GM23338 (cell line): ENCODE measurements around the gene PRR14. TPM values are rescaled to one million over a fixed set of nuclear protein-coding genes. Genes with fewer than 3 reads are reported as not detected.

Experiments
- ATAC-seq: fragments of 200-7000 bp; cut with Tn5 transposase; 3 replicates; pipeline ENCODE4 v1.9.1; 2020
- DNase-seq: peaks from one replicate; pipeline ENCODE4 v3.0.0-alpha.2; 2015; ENCODE audit warnings: low spot score
- H2AFZ ChIP-seq: fragments of 200-600 bp; sonication (generic); 2 replicates; pipeline ENCODE4 v1.8.0; 2016; ENCODE audit warnings: antibody characterized with exemption, mild to moderate bottlenecking, moderate library complexity
- H3F3A ChIP-seq: fragments of 200-600 bp; sonication (generic); replicated peaks from 2 replicates; pipeline ENCODE4 v1.8.0; 2017; ENCODE audit warnings: antibody characterized with exemption, mixed run types, low read depth
- H3K27ac ChIP-seq: fragments of 200-600 bp; sonication (generic); 2 replicates; pipeline ENCODE4 v1.6.1; 2016; ENCODE audit warnings: low read depth
- H3K27me3 ChIP-seq: fragments of 200-600 bp; sonication (generic); 2 replicates; pipeline ENCODE4 v1.8.0; 2016; ENCODE audit warnings: mild to moderate bottlenecking, mixed run types, moderate library complexity; ENCODE audit not compliant: insufficient read depth
- H3K36me3 ChIP-seq: fragments of 200-600 bp; sonication (generic); 2 replicates; pipeline ENCODE4 v1.8.0; 2016; ENCODE audit warnings: mild to moderate bottlenecking; ENCODE audit not compliant: insufficient read depth
- H3K4me1 ChIP-seq: fragments of 200-600 bp; sonication (generic); 2 replicates; pipeline ENCODE4 v1.8.0; 2016; ENCODE audit warnings: mild to moderate bottlenecking, moderate library complexity; ENCODE audit not compliant: insufficient read depth
- H3K4me2 ChIP-seq: fragments of 200-600 bp; sonication (generic); 2 replicates; pipeline ENCODE4 v1.7.1; 2017; ENCODE audit warnings: mixed run types
- H3K4me3 ChIP-seq: fragments of 200-600 bp; sonication (generic); 2 replicates; pipeline ENCODE4 v1.6.1; 2016; ENCODE audit warnings: mixed run types
- H3K79me2 ChIP-seq: fragments of 200-600 bp; sonication (generic); replicated peaks from 2 replicates; pipeline ENCODE4 v1.8.0; 2017; ENCODE audit warnings: mild to moderate bottlenecking; ENCODE audit not compliant: insufficient read depth
- H3K9me2 ChIP-seq: fragments of 200-600 bp; sonication (generic); 2 replicates; pipeline ENCODE4 v1.8.0; 2017; ENCODE audit not compliant: insufficient read depth
- H4K20me1 ChIP-seq: fragments of 200-600 bp; sonication (generic); replicated peaks from 2 replicates; pipeline ENCODE4 v1.8.0; 2017; ENCODE audit warnings: mild to moderate bottlenecking; ENCODE audit not compliant: insufficient read depth
- H3K27ac Mint-ChIP-seq: 2 replicates; pipeline ENCODE4 v1.8.0; 2020; ENCODE audit warnings: inconsistent platforms, mild to moderate bottlenecking, moderate library complexity, mixed read lengths
- H3K27me3 Mint-ChIP-seq: 3 replicates; pipeline ENCODE4 v1.8.0; 2022; ENCODE audit warnings: low read depth, mild to moderate bottlenecking, moderate library complexity, mixed read lengths, inconsistent platforms; ENCODE audit not compliant: insufficient read depth, poor library complexity
- H3K36me3 Mint-ChIP-seq: 3 replicates; pipeline ENCODE4 v1.8.0; 2021; ENCODE audit warnings: low read depth, mild to moderate bottlenecking, inconsistent platforms, moderate library complexity, mixed read lengths
- H3K4me1 Mint-ChIP-seq: 3 replicates; pipeline ENCODE4 v1.8.0; 2020; ENCODE audit warnings: mild to moderate bottlenecking, inconsistent platforms, mixed read lengths
- H3K4me3 Mint-ChIP-seq: 3 replicates; pipeline ENCODE4 v1.8.0; 2021; ENCODE audit warnings: moderate library complexity, mild to moderate bottlenecking, inconsistent platforms, mixed read lengths
- H3K9me3 Mint-ChIP-seq: 3 replicates; pipeline ENCODE4 v1.8.0; 2020; ENCODE audit warnings: moderate library complexity, mild to moderate bottlenecking, inconsistent platforms, mixed read lengths
- CTCF ChIP-seq, 2 experiments: fragments of 200-600 bp in 1 of 2; sonication (generic) in 1 of 2; conservative IDR thresholded peaks; 2 replicates each; pipeline versions ENCODE4 v1.5.1 to v1.6.1; 2016 to 2017; ENCODE audit warnings: antibody characterized with exemption in 2 of 2, low read depth in 2 of 2, mild to moderate bottlenecking in 2 of 2, moderate library complexity in 1 of 2
- EZH2 ChIP-seq: fragments of 200-600 bp; sonication (generic); IDR thresholded peaks from one replicate; pipeline ENCODE4 v1.8.0; 2017; ENCODE audit warnings: antibody characterized with exemption, mild to moderate bottlenecking, low read depth; ENCODE audit not compliant: unreplicated experiment
- EZH2phosphoT487 ChIP-seq: fragments of 200-600 bp; sonication (generic); IDR thresholded peaks from one replicate; pipeline ENCODE4 v1.8.1; 2018; ENCODE audit warnings: antibody characterized with exemption; ENCODE audit not compliant: unreplicated experiment
- JUNB ChIP-seq: IDR thresholded peaks from one replicate; pipeline ENCODE4 v1.6.1; 2016; ENCODE audit warnings: antibody characterized with exemption; ENCODE audit not compliant: unreplicated experiment
- NANOG ChIP-seq: IDR thresholded peaks from 2 replicates; pipeline ENCODE4 v1.6.1; 2016; ENCODE audit warnings: antibody characterized with exemption, borderline replicate concordance
- ZNF114 ChIP-seq: fragments of 250-450 bp; sonication (Bioruptor Pico); IDR thresholded peaks from 2 replicates; pipeline ENCODE4 v1.5.0; 2020; ENCODE audit warnings: mild to moderate bottlenecking, moderate library complexity
- polyA plus RNA-seq: library from polyadenylated mRNA; unstranded; fragments of >200 nt; fragmentation: Nextera tagmentation; extraction: Ambion mirVana; gene quantifications from 2 replicates; pipeline ENCODE4 v1.2.1, GENCODE V29; 2016
- total RNA-seq: library from RNA; depleted of rRNA; stranded (reverse); fragments of >200 nt; shearing (Covaris generic); gene quantifications from 2 replicates; pipeline ENCODE4 v1.2.3, GENCODE V29; 2014

Gene PRR14
- total and polyA plus RNA-seq, 2 experiments from 2014 or later: 4.6 to 12.7 TPM

DNA sequence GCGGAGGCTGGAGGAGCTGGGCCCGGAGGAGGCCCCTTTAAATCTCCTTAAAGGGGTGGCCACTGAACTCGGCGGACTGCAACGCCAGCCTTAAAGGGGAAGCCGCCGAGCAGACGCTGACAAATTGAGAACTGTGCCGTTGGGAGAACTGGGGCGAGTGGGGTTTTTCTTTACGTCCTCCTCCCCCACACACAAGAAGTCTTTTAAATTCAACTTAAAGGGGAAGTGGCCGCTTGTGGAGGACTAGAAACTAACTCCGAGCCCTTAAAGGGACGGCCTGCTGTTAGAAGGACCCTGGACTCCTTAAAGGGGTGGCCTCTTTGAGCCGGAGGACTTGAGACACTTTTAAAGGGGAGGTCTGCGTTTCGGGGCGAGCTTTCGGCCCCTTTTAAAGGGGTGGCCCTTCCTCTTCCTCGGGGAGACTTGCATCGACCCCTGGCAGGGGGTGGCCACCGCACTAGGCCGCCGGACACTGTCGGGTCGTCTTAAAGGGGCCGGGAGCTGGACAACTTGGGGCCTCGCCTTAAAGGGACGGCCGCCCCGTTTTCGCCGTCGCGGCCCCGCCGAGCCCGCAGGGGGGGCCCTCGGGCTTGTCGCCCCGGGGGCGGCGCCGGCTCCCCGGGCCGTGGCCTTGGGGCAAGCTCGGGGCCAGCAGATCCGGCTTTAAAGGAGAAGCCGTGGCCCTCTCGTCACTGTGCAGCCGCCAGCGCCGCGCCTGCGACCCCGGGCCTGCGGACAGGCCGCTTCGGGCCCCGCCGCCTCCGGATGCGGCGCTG lies 8.2 kb downstream of the PRR14 start:
- Histone ChIP-seq H3F3A (peaks cover 20% of the 10 kb centered on the region), H2AFZ (peak overlapping the region; percentile 34), H3K4me2 (peak overlapping the region; percentile 88), H4K20me1 (peaks cover 38% of the 10 kb centered on the region), H3K27ac (peak overlapping the region; percentile 83), H3K27me3 (peaks cover 50% of the 10 kb centered on the region), H3K4me1 (peaks cover 10% of the 10 kb centered on the region; the same call in 1 of the 2 replicates), H3K79me2 (no peaks in the 10 kb centered on the region), H3K4me3 (peak overlapping the region; percentile 58), H3K9me2 (no peaks in the 10 kb centered on the region), H3K36me3 (no peaks in the 10 kb centered on the region)
- DNase-seq (peak; percentile 94), ATAC-seq (peak; percentile 27)
- H3K4me1 Mint-ChIP-seq: peaks cover 10% of the 10 kb centered on the region; the same call in 2 of the 3 replicates
- H3K27ac Mint-ChIP-seq: peak overlapping the region; percentile 99
- peak overlapping the region; percentile 97 for H3K4me3 Mint-ChIP-seq
- TF ChIP-seq NANOG (no peak), CTCF (conservative IDR thresholded peaks at IDR 0.05; ENCODE audit: low read depth in 2 of 2) (0 out of 4 replicates have a peak, but pooled peaks of 1 of the 2 experiments have one; percentile 16)
- H3K27me3 Mint-ChIP-seq: peaks cover 52% of the 10 kb centered on the region
- no peaks in the 10 kb centered on the region; the same call in 2 of the 3 replicates for H3K9me3 Mint-ChIP-seq
- H3K36me3 Mint-ChIP-seq: peaks cover 23% of the 10 kb centered on the region

- Histone ChIP-seq H3K4me1 (peaks cover 10% of the 10 kb centered on the region; the same call in 1 of the 2 replicates), H3F3A (peaks cover 20% of the 10 kb centered on the region), H3K79me2 (no peaks in the 10 kb centered on the region), H3K4me3 (peak overlapping the region; percentile 58), H3K4me2 (peak overlapping the region; percentile 88), H2AFZ (no peak overlapping the region), H3K9me2 (no peaks in the 10 kb centered on the region), H4K20me1 (peaks cover 38% of the 10 kb centered on the region), H3K27me3 (peaks cover 51% of the 10 kb centered on the region), H3K27ac (no peak overlapping the region), H3K36me3 (no peaks in the 10 kb centered on the region)
- ATAC-seq (peak; percentile 6; the same call in 2 of the 3 replicates), DNase-seq (peak; percentile 43)
- Mint-ChIP-seq H3K27ac (no peak overlapping the region), H3K4me1 (peaks cover 10% of the 10 kb centered on the region; the same call in 2 of the 3 replicates), H3K9me3 (no peaks in the 10 kb centered on the region; the same call in 2 of the 3 replicates), H3K36me3 (peaks cover 24% of the 10 kb centered on the region), H3K4me3 (peak overlapping the region; percentile 68; the same call in 2 of the 3 replicates), H3K27me3 (peaks cover 52% of the 10 kb centered on the region)
- TF ChIP-seq ZNF114 (CRISPR knock-in tag) (no peak), CTCF (conservative IDR thresholded peaks at IDR 0.05; ENCODE audit: low read depth in 2 of 2) (no peak), EZH2 (no peak), JUNB (no peak), EZH2phosphoT487 (no peak)
Observed at GRCh38 chr16:30659507-30660423, 9.0 kb downstream of the PRR14 start.
